H9 (cell line): ENCODE measurements around the gene ZNF616. TPM values are rescaled to one million over a fixed set of nuclear protein-coding genes. Genes with fewer than 3 reads are reported as not detected.

Experiments used
- DNase-seq: peaks from one replicate; pipeline ENCODE4 v3.0.0-alpha.2; 2017
- H2AFZ ChIP-seq: one replicate; pipeline ENCODE4 v1.6.1; 2013; ENCODE audit warnings: mild to moderate bottlenecking, low read length, control low read depth, moderate library complexity
- H2AK5ac ChIP-seq: 2 replicates; pipeline ENCODE4 v1.6.1; 2013; ENCODE audit warnings: low read length, control low read depth, mixed read lengths; ENCODE audit not compliant: insufficient read length
- H2BK120ac ChIP-seq: one replicate; pipeline ENCODE4 v1.6.1; 2013; ENCODE audit warnings: low read depth, mild to moderate bottlenecking, low read length, control low read depth, inconsistent platforms; ENCODE audit not compliant: poor library complexity, severe bottlenecking
- H2BK12ac ChIP-seq: 2 replicates; pipeline ENCODE4 v1.6.1; 2013; ENCODE audit warnings: low read length, control low read depth, mixed read lengths, low read depth; ENCODE audit not compliant: insufficient read length
- H2BK15ac ChIP-seq: 2 replicates; pipeline ENCODE4 v1.6.1; 2013; ENCODE audit warnings: low read depth, low read length, control low read depth
- H2BK20ac ChIP-seq: one replicate; pipeline ENCODE4 v1.6.1; 2013; ENCODE audit warnings: low read depth, mild to moderate bottlenecking, low read length, control low read depth, inconsistent platforms; ENCODE audit not compliant: poor library complexity, severe bottlenecking
- H2BK5ac ChIP-seq: 2 replicates; pipeline ENCODE4 v1.6.1; 2013; ENCODE audit warnings: low read length, control low read depth, mixed read lengths; ENCODE audit not compliant: insufficient read length
- H3K14ac ChIP-seq: 2 replicates; pipeline ENCODE4 v1.6.1; 2013; ENCODE audit warnings: low read length, control low read depth; ENCODE audit not compliant: insufficient read depth
- H3K18ac ChIP-seq: 2 replicates; pipeline ENCODE4 v1.6.1; 2013; ENCODE audit warnings: low read depth, mild to moderate bottlenecking, mixed read lengths, low read length, control low read depth; ENCODE audit not compliant: insufficient read length
- H3K23ac ChIP-seq: 2 replicates; pipeline ENCODE4 v1.6.1; 2013; ENCODE audit warnings: low read length, control low read depth, mixed read lengths, low read depth; ENCODE audit not compliant: insufficient read length
- H3K23me2 ChIP-seq: 2 replicates; pipeline ENCODE4 v1.6.1; 2013; ENCODE audit warnings: low read depth, mild to moderate bottlenecking, mixed read lengths, low read length, control low read depth; ENCODE audit not compliant: insufficient read length, poor library complexity, severe bottlenecking
- H3K27ac ChIP-seq: 2 replicates; pipeline ENCODE4 v1.5.1; 2013; ENCODE audit warnings: low read length, control low read depth, mixed read lengths, low read depth; ENCODE audit not compliant: insufficient read length
- H3K27me3 ChIP-seq: 2 replicates; pipeline ENCODE4 v1.6.1; 2013; ENCODE audit warnings: low read length, control low read depth, inconsistent platforms; ENCODE audit not compliant: insufficient read depth
- H3K4ac ChIP-seq: 2 replicates; pipeline ENCODE4 v1.6.1; 2013; ENCODE audit warnings: low read depth, mild to moderate bottlenecking, control low read depth, inconsistent platforms, low read length, moderate library complexity
- H3K4me1 ChIP-seq: 2 replicates; pipeline ENCODE4 v1.6.1; 2013; ENCODE audit warnings: low read length, control low read depth, inconsistent platforms; ENCODE audit not compliant: insufficient read depth
- H3K4me2 ChIP-seq: 2 replicates; pipeline ENCODE4 v1.6.1; 2013; ENCODE audit warnings: low read length, control low read depth, mixed read lengths; ENCODE audit not compliant: insufficient read length, insufficient read depth
- H3K56ac ChIP-seq: 2 replicates; pipeline ENCODE4 v1.6.1; 2013; ENCODE audit warnings: low read depth, mild to moderate bottlenecking, mixed read lengths, low read length, control low read depth; ENCODE audit not compliant: insufficient read length
- H3K79me1 ChIP-seq: 2 replicates; pipeline ENCODE4 v1.6.1; 2013; ENCODE audit warnings: low read depth, mild to moderate bottlenecking, moderate library complexity, low read length, control low read depth, inconsistent platforms; ENCODE audit not compliant: insufficient read depth, poor library complexity, severe bottlenecking
- H3K79me2 ChIP-seq: 2 replicates; pipeline ENCODE4 v1.6.1; 2013; ENCODE audit warnings: low read length, control low read depth, inconsistent platforms; ENCODE audit not compliant: insufficient read depth
- H3K9ac ChIP-seq: 2 replicates; pipeline ENCODE4 v1.6.1; 2013; ENCODE audit warnings: low read length, control low read depth, mixed read lengths; ENCODE audit not compliant: insufficient read length; ENCODE audit errors: extremely low read depth
- H3K9me3 ChIP-seq: one replicate; pipeline ENCODE4 v1.6.1; 2013; ENCODE audit warnings: low read depth, low read length, inconsistent platforms; ENCODE audit not compliant: control insufficient read depth
- H3T11ph ChIP-seq: one replicate; pipeline ENCODE4 v1.6.1; 2013; ENCODE audit warnings: mild to moderate bottlenecking, low read length, control low read depth, inconsistent platforms
- H4K20me1 ChIP-seq: one replicate; pipeline ENCODE4 v1.6.1; 2013; ENCODE audit not compliant: control insufficient read depth, insufficient read length, insufficient read depth
- H4K5ac ChIP-seq: 2 replicates; pipeline ENCODE4 v1.6.1; 2013; ENCODE audit warnings: low read depth, mild to moderate bottlenecking, mixed read lengths, low read length, control low read depth; ENCODE audit not compliant: insufficient read length
- H4K8ac ChIP-seq: replicated peaks from 2 replicates; pipeline ENCODE4 v1.6.1; 2013; ENCODE audit warnings: low read length, control low read depth, mixed read lengths, low read depth; ENCODE audit not compliant: insufficient read length
- H4K91ac ChIP-seq: 2 replicates; pipeline ENCODE4 v1.6.1; 2013; ENCODE audit warnings: low read depth, mild to moderate bottlenecking, moderate library complexity, mixed read lengths, low read length, control low read depth; ENCODE audit not compliant: insufficient read length
- H3K27ac Mint-ChIP-seq, 3 experiments: 2 replicates in 2 of 3; 3 replicates in 1 of 3; pipeline ENCODE4 v1.8.0; 2020 to 2021; ENCODE audit warnings: mixed read lengths in 3 of 3, mild to moderate bottlenecking in 1 of 3, moderate library complexity in 1 of 3
- H3K27me3 Mint-ChIP-seq: 2 replicates; pipeline ENCODE4 v1.8.0; 2021; ENCODE audit warnings: low read depth, mild to moderate bottlenecking, moderate library complexity, mixed read lengths
- H3K36me3 Mint-ChIP-seq, 3 experiments: 2 replicates in 2 of 3; 3 replicates in 1 of 3; pipeline ENCODE4 v1.8.0; 2020 to 2021; ENCODE audit warnings: low read depth in 3 of 3, mixed read lengths in 3 of 3; ENCODE audit not compliant: insufficient read depth in 1 of 3
- H3K4me1 Mint-ChIP-seq, 2 experiments: 2 replicates each; pipeline ENCODE4 v1.8.0; 2020; ENCODE audit warnings: mixed read lengths in 2 of 2
- H3K4me3 Mint-ChIP-seq, 2 experiments: 2 replicates in 1 of 2; 3 replicates in 1 of 2; pipeline ENCODE4 v1.8.0; 2020 to 2021; ENCODE audit warnings: mild to moderate bottlenecking in 2 of 2, mixed read lengths in 2 of 2, moderate library complexity in 1 of 2
- H3K9me3 Mint-ChIP-seq, 2 experiments: 2 replicates in 1 of 2; 3 replicates in 1 of 2; pipeline ENCODE4 v1.8.0; 2020; ENCODE audit warnings: mild to moderate bottlenecking in 2 of 2, mixed read lengths in 2 of 2, moderate library complexity in 1 of 2
- WGBS: extraction: QIAGEN DNeasy Blood & Tissue Kit; methylation state at CpG from one replicate; pipeline ENCODE4 v1.1.7; 2013; ENCODE audit warnings: missing lambda C conversion rate, low lambda C conversion rate, mixed read lengths; ENCODE audit not compliant: insufficient read length; ENCODE audit errors: extremely low coverage; 5-methylcytosine and 5-hydroxymethylcytosine counted together
- total RNA-seq: library from RNA; stranded (reverse); gene quantifications from 2 replicates; pipeline ENCODE4 v1.2.1, GENCODE V29; 2021
- TF ChIP-seq, protein P1 (sequence below): fragments of 200-600 bp; sonication (generic); conservative IDR thresholded peaks from 3 replicates; pipeline ENCODE4 v1.8.0; 2021; ENCODE audit warnings: antibody characterized with exemption, mild to moderate bottlenecking

The ZNF616 gene
- total RNA-seq, 1 experiment from 2014 or later = 32.0 TPM

DNA sequence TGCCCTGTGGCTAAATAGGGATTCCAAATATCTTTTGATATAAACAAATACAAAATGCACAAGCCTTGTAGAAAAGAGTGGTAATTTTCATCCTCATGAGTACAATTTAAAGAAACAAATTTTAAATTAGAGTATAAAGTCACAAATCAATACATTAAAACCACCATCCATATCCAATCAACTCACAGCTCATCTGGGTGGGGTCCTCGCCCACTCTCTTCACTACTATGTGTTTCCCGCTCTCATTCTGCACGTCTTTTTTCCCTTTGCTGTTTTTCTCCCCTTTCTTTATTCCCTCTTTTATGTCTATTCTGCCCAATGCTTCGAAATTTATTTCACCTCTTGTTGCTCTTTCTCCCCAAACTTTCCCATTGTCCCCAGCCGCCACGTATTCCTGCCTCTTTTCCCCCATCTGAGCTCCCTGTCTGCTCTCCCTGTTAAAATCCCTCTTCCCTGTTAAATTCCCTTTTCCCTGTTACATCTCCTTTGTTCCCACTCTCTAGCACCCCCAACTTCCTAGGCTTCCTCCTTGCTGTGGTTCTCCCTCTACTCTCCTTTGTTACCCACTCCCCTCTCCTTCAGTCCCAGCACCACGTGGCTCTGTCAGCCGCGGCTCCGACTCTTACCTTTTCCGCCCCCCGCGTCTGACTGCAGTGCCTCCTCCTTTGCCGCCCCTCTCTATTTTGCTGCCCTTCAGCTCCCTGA is 1.3 kb downstream of the ZNF616 start:
- Histone ChIP-seq H2BK120ac (no peak overlapping the region), H3T11ph (peak overlapping the region; percentile 20), H3K23ac (no peak overlapping the region), H4K91ac (no peak overlapping the region), H3K9me3 (no peaks in the 10 kb centered on the region), H3K79me2 (peaks cover 16% of the 10 kb centered on the region; the same call in 1 of the 2 replicates), H2AFZ (no peak overlapping the region), H3K14ac (peak overlapping the region; percentile 62; the same call in 1 of the 2 replicates), H2BK12ac (no peak overlapping the region), H4K5ac (peak overlapping the region; percentile 83), H4K8ac (no peak overlapping the region), H4K20me1 (peaks cover 2% of the 10 kb centered on the region), H3K4me1 (no peaks in the 10 kb centered on the region), H3K23me2 (peaks cover 14% of the 10 kb centered on the region), H3K4me2 (peak overlapping the region; percentile 56), H3K79me1 (no peaks in the 10 kb centered on the region), H2BK15ac (no peak overlapping the region), H3K4ac (no peak overlapping the region; the same call in 1 of the 2 replicates), H2BK20ac (no peak overlapping the region), H3K27ac (peak overlapping the region; percentile 5), H3K56ac (no peak overlapping the region), H3K9ac (peak overlapping the region; percentile 81), H3K27me3 (no peaks in the 10 kb centered on the region), H2BK5ac (no peak overlapping the region), H3K18ac (peak overlapping the region; percentile 72), H2AK5ac (no peak overlapping the region)
- Mint-ChIP-seq H3K27ac (peak overlapping the region; percentile 73 to 98 (median 98)), H3K4me3 (peak overlapping the region; percentile 94 to 95), H3K36me3 (peaks cover 38 to 51% (median 49%) of the 10 kb centered on the region in 3 experiments), H3K4me1 (peaks cover 13 to 20% of the 10 kb centered on the region in 2 experiments), H3K9me3 (peaks cover 21 to 52% of the 10 kb centered on the region in 2 experiments), H3K27me3 (no peaks in the 10 kb centered on the region)
- TF ChIP-seq, protein P1, sequence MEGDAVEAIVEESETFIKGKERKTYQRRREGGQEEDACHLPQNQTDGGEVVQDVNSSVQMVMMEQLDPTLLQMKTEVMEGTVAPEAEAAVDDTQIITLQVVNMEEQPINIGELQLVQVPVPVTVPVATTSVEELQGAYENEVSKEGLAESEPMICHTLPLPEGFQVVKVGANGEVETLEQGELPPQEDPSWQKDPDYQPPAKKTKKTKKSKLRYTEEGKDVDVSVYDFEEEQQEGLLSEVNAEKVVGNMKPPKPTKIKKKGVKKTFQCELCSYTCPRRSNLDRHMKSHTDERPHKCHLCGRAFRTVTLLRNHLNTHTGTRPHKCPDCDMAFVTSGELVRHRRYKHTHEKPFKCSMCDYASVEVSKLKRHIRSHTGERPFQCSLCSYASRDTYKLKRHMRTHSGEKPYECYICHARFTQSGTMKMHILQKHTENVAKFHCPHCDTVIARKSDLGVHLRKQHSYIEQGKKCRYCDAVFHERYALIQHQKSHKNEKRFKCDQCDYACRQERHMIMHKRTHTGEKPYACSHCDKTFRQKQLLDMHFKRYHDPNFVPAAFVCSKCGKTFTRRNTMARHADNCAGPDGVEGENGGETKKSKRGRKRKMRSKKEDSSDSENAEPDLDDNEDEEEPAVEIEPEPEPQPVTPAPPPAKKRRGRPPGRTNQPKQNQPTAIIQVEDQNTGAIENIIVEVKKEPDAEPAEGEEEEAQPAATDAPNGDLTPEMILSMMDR = no peak
- DNase-seq = peak; percentile 69
- WGBS = no CpG with 5 or more reads among the region's 14 CpGs
